D721Med (cell line): Measurements from ENCODE around the gene ITGA8.

Experiments used
- DNase-seq: peaks from one replicate; pipeline ENCODE4 v3.0.0; 2011; ENCODE audit warnings: low spot score; ENCODE audit not compliant: insufficient read length
- FAIRE-seq: peaks from 2 replicates; lab custom pipeline; 2011; peaks lifted over from hg19 to GRCh38; lab: Jason Lieb, UNC
- TF ChIP-seq, protein P1 (sequence below): IDR thresholded peaks from 2 replicates; pipeline ENCODE4 v1.5.1; 2012; ENCODE audit warnings: mild to moderate bottlenecking, control low read depth; ENCODE audit not compliant: insufficient read depth; ENCODE audit errors: missing control alignments

Gene ITGA8

DNA sequence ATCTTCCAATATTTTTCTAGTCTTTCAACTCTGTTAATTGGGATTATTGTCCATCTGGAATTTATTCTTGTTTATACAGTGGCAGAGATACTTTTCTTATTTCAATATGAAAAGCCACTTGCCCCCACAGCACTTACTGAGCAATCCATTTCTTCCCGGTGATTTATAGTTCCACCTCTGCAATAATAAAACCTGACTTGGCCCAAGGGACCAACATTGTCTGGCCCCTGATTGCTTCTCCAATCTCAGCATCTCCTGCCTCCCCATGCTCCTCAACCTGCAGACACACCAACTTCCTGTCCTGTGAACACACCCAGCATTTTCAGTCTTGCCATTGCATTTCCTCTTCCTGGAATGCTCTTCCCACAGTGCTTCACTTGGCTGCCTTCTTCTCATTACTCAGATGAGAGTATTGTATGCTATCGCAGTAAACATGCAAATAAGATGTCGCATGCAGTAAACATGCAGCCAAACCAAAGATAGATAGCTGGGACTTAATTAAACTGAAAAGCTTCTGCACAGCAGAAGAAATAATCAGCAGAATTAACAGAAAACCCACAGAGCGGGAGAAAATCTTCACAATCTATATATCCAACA lies 19.5 kb downstream of the ITGA8 start:
- DNase-seq (no peak), FAIRE-seq (no peak)
- TF ChIP-seq, protein P1, sequence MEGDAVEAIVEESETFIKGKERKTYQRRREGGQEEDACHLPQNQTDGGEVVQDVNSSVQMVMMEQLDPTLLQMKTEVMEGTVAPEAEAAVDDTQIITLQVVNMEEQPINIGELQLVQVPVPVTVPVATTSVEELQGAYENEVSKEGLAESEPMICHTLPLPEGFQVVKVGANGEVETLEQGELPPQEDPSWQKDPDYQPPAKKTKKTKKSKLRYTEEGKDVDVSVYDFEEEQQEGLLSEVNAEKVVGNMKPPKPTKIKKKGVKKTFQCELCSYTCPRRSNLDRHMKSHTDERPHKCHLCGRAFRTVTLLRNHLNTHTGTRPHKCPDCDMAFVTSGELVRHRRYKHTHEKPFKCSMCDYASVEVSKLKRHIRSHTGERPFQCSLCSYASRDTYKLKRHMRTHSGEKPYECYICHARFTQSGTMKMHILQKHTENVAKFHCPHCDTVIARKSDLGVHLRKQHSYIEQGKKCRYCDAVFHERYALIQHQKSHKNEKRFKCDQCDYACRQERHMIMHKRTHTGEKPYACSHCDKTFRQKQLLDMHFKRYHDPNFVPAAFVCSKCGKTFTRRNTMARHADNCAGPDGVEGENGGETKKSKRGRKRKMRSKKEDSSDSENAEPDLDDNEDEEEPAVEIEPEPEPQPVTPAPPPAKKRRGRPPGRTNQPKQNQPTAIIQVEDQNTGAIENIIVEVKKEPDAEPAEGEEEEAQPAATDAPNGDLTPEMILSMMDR = no peak

DNA sequence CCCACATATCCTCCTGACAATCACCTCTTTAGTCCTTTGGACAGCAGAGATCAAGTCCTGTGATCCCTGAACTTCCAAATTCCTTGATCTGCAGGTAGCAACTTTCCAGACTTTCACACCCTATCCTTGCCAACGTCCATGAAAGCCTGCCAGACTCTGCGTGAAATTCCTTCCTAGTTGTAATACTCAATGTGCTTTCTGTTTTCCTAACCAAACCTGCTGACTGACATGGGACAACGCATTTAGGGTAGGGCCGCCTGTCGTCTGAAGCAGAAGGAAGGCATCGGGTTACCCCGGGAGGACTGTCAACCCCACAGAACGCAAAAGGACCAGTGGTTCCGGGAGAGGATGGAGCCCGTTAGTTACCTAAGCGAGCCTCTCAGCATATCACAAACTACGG lies 23.9 kb downstream of the ITGA8 start:
- TF ChIP-seq, protein P1 = no peak
- no peak for FAIRE-seq

DNA sequence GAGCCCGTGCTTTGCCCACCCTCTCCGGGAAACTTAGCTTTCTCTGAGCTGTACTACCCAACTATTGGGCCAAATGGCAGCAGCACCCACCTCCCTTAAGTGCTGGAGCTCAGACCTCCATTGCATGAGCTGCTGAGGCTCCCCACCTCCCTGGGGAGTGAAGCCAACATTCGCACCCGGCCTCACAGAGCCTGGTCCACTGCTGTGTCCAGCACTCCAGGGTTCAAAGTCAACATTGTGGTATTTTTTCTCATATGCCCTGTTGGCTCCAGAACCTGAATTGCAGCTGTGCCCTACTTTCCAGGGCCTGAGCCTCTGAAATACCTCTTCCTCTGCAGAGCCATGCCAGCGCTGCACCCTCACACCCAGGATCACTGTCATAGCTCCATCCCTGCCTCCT lies 29.7 kb downstream of the ITGA8 start:
- no peak for DNase-seq
- no peak for FAIRE-seq
- TF ChIP-seq, protein P1 = no peak

More for the DNA sequence above, 23.9 kb downstream of the ITGA8 start:
- no peak for DNase-seq

DNA sequence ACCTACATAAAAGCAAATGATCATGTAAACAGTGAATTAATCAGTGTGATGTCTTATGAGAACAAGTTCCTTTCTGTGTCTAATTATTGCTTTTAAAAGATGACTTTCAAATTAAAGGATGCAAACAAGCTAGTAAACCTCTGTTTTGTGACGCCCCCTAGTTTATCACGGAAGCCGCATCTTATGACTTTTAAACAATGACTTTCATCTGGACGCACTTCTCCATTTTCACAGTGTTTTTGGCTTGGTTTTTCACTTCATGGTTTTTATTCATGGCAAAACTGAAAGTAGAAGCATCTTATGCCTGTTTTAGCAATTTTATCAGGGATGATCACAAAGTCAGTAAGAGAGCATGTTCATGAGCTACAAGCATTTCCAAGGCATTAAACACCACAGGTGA lies 35.0 kb downstream of the ITGA8 start:
- FAIRE-seq (no peak), DNase-seq (no peak)
- TF ChIP-seq, protein P1 = no peak

DNA sequence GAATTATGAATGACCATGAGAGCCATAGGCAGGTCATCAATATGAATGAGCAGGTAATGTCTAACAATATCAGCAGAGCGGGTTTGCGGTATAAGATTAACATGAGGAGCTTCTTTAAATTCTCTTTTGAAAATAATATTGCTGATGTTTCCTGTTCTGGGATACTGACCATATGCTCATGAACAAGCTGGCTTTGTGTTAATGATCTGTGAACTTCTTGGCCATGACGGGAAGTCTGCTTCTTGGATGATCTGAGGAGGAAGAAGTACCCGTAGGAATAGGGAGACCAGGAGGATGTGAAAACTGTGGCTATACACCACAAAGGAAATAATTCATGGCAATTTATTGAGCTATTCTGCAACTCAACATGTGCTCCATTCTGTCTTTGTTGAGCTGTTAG lies 38.6 kb downstream of the ITGA8 start:
- no peak for DNase-seq
- FAIRE-seq = no peak
- TF ChIP-seq, protein P1 = no peak

DNA sequence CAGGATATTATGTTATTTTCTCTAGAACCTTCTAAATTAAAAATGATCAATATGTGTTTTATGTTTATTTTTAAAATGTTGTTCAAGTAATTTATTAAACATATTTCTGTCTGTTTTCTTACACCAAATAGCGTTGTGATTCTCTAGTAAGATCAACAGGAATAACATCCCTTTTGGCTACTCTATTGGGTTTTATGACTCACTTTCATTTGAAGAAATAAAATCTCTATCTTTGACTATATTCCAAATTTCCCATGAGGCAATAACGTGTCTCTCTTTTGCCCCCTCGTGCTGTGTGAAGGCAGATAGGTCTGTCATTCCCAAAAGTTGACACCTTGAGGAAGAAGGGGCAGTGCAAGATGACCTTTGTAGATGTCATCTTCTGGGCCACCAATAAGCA lies 40.9 kb downstream of the ITGA8 start:
- DNase-seq (no peak), FAIRE-seq (no peak)
- TF ChIP-seq, protein P1 = no peak

DNA sequence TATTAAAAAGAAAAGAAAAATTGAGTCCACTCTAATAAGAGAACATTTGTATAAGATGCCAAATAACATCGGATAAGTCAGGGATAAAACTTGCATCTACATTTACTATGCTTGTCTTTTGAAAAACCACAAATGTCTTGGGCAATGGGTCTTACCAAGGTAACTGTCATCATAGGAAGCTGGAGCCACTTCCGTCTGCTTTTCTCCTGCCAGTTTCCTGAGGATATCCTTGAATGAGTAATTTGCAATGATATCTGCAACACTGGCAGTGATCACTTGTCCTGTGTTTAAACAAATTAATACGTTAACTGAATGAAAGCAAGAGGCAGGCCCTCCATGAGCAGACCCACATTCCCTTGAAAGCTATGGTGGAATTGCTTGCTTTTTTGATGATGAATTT lies 47.3 kb downstream of the ITGA8 start:
- FAIRE-seq (no peak), DNase-seq (no peak)
- TF ChIP-seq, protein P1 = no peak
